ENCODE data around the gene LSS.

Gene LSS

GRCh38 chr21:46138383-46138970 is 90.1 kb downstream of the LSS start:
- Histone ChIP-seq H3K79me2 (ENCODE audit: insufficient read depth, low read length) (no peaks in the 10 kb centered on the region), H3K4me2 (ENCODE audit: low read depth, low read length, poor library complexity, severe bottlenecking) (no peak overlapping the region), H3K9me3 (ENCODE audit: insufficient read depth, low read depth, low read length) (peaks cover 4% of the 10 kb centered on the region; the same call in 1 of the 2 replicates), H3F3A (ENCODE audit: low read depth) (no peaks in the 10 kb centered on the region), H2AFZ (ENCODE audit: low read length) (no peak overlapping the region), H3K9ac (ENCODE audit: low read depth, low read length, poor library complexity, severe bottlenecking) (no peak overlapping the region), H4K20me1 (ENCODE audit: insufficient read depth, low read length, poor library complexity, severe bottlenecking) (no peaks in the 10 kb centered on the region), H3K27me3 (ENCODE audit: insufficient read depth, low read length, poor library complexity, severe bottlenecking) (no peaks in the 10 kb centered on the region), H3K36me3 (ENCODE audit: insufficient read depth, low read length) (no peaks in the 10 kb centered on the region), H3K4me1 (ENCODE audit: insufficient read depth, low read length, poor library complexity, severe bottlenecking) (no peaks in the 10 kb centered on the region), H3K9me2 (replicated peaks; ENCODE audit: low read depth, low read length) (no peaks in the 10 kb centered on the region), H3K4me3 (ENCODE audit: low read length, poor library complexity, severe bottlenecking) (no peak overlapping the region)
- TF ChIP-seq, protein P1, sequence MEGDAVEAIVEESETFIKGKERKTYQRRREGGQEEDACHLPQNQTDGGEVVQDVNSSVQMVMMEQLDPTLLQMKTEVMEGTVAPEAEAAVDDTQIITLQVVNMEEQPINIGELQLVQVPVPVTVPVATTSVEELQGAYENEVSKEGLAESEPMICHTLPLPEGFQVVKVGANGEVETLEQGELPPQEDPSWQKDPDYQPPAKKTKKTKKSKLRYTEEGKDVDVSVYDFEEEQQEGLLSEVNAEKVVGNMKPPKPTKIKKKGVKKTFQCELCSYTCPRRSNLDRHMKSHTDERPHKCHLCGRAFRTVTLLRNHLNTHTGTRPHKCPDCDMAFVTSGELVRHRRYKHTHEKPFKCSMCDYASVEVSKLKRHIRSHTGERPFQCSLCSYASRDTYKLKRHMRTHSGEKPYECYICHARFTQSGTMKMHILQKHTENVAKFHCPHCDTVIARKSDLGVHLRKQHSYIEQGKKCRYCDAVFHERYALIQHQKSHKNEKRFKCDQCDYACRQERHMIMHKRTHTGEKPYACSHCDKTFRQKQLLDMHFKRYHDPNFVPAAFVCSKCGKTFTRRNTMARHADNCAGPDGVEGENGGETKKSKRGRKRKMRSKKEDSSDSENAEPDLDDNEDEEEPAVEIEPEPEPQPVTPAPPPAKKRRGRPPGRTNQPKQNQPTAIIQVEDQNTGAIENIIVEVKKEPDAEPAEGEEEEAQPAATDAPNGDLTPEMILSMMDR (conservative IDR thresholded peaks at IDR 0.05; ENCODE audit: low read length): no peak
- no peak for TF ChIP-seq EZH2phosphoT487 (IDR thresholded peaks at IDR 0.05; ENCODE audit: borderline replicate concordance)
